Activated CD4-positive, alpha-beta memory T cell treated with anti-CD3 and anti-CD28 coated beads for 36 hours (primary cell): ENCODE results near the gene C1orf198. TPM values are rescaled to one million over a fixed set of nuclear protein-coding genes. Genes with fewer than 3 reads are reported as not detected.
A peak's percentile ranks its signal among the peaks of the same experiment; 100 is the strongest.

Source experiments
- CTCF ChIA-PET: fragments of 350-600 bp; sonication (Branson Sonifier 250); formaldehyde crosslinking; loops from one replicate; lab custom pipeline; 2021; ENCODE audit warnings: antibody characterized with exemption, inconsistent platforms; lab: Charles Lee
- POLR2A ChIA-PET: fragments of 350-600 bp; sonication (Branson Sonifier 250); formaldehyde crosslinking; loops from one replicate; lab custom pipeline; 2021; ENCODE audit warnings: antibody characterized with exemption; lab: Charles Lee
- DNase-seq: peaks from one replicate; pipeline ENCODE4 v3.0.0-alpha.2; 2020
- H3K27ac Mint-ChIP-seq: one replicate; pipeline ENCODE4 v1.8.0; 2021; ENCODE audit warnings: mixed read lengths
- H3K27me3 Mint-ChIP-seq: one replicate; pipeline ENCODE4 v1.8.0; 2021; ENCODE audit warnings: mixed read lengths
- H3K36me3 Mint-ChIP-seq: one replicate; pipeline ENCODE4 v1.8.0; 2021; ENCODE audit warnings: mixed read lengths
- H3K4me1 Mint-ChIP-seq: one replicate; pipeline ENCODE4 v1.8.0; 2021; ENCODE audit warnings: low read depth, mixed read lengths
- H3K4me3 Mint-ChIP-seq: one replicate; pipeline ENCODE4 v1.8.0; 2021; ENCODE audit warnings: mild to moderate bottlenecking, mixed read lengths
- H3K9me3 Mint-ChIP-seq: one replicate; pipeline ENCODE4 v1.8.0; 2021; ENCODE audit warnings: mixed read lengths
- intact Hi-C: fragments of 100-400 bp; cut with micrococcal nuclease; formaldehyde crosslinking; loops from one replicate; pipeline ENCODE4 v1.15.1; 2023
- total RNA-seq, 2 experiments: library from RNA; stranded (reverse); gene quantifications; one replicate each; pipeline ENCODE4 v1.2.3, GENCODE V29; 2021

The C1orf198 gene
- total RNA-seq, 2 experiments from 2014 or later, result 6.4 to 7.2 TPM

GRCh38 chr1:230883967-230884366 lies 15.6 kb upstream of the C1orf198 start:
- Mint-ChIP-seq H3K4me3 (no peak overlapping the region), H3K27ac (no peak overlapping the region), H3K36me3 (no peaks in the 10 kb centered on the region), H3K27me3 (peaks cover 37% of the 10 kb centered on the region), H3K4me1 (no peaks in the 10 kb centered on the region), H3K9me3 (peaks cover 7% of the 10 kb centered on the region)
- intact Hi-C loops, result no loop called here
- POLR2A ChIA-PET, result no interaction called here
- CTCF ChIA-PET, result no interaction called here
- DNase-seq, result no peak

DNA sequence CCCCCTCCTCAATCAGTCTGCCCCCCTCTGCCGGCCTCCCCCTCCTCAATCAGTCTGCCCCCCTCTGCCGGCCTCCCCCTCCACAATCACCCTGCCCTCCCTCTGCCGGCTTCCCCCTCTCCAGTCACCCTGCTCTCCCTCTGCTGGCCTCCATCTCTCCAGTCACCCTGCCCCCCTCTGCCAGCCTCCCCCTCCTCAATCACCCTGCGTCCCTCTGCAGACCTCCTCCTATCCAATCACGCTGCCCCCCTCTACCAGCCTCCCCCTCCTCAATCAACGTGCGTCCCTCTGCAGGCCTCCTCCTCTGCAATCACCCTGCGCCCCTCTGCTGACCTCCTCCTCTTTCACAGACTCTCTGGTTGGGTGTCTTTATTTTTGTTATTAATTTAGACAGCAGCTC lies 11.5 kb upstream of the C1orf198 start:
- no peak for DNase-seq
- H3K36me3 Mint-ChIP-seq, result no peaks in the 10 kb centered on the region
- POLR2A ChIA-PET, result no interaction called here
- H3K27ac Mint-ChIP-seq, result no peak overlapping the region
- CTCF ChIA-PET, result no interaction called here
- H3K9me3 Mint-ChIP-seq, result peaks cover 5% of the 10 kb centered on the region
- H3K4me1 Mint-ChIP-seq, result no peaks in the 10 kb centered on the region
- intact Hi-C loops, result no loop called here
- H3K27me3 Mint-ChIP-seq, result peaks cover 49% of the 10 kb centered on the region
- no peak overlapping the region for H3K4me3 Mint-ChIP-seq

- no peak for DNase-seq
- intact Hi-C loops, result no loop called here
- Mint-ChIP-seq H3K4me1 (no peaks in the 10 kb centered on the region), H3K4me3 (no peak overlapping the region), H3K27ac (no peak overlapping the region), H3K9me3 (no peaks in the 10 kb centered on the region), H3K27me3 (peaks cover 49% of the 10 kb centered on the region), H3K36me3 (no peaks in the 10 kb centered on the region)
- POLR2A ChIA-PET, result no interaction called here
- CTCF ChIA-PET, result no interaction called here
These were observed 10.3 kb upstream of the C1orf198 start for GRCh38 chr1:230878591-230878990.

- no peaks in the 10 kb centered on the region for H3K4me1 Mint-ChIP-seq
- no peak for DNase-seq
- H3K4me3 Mint-ChIP-seq, result no peak overlapping the region
- H3K27ac Mint-ChIP-seq, result no peak overlapping the region
- no peaks in the 10 kb centered on the region for H3K36me3 Mint-ChIP-seq
- ChIA-PET CTCF (no interaction called here), POLR2A (no interaction called here)
- intact Hi-C loops, result no loop called here
- peaks cover 48% of the 10 kb centered on the region for H3K27me3 Mint-ChIP-seq
- H3K9me3 Mint-ChIP-seq, result no peaks in the 10 kb centered on the region
These were observed 9.7 kb upstream of the C1orf198 start for GRCh38 chr1:230877924-230878590.

DNA sequence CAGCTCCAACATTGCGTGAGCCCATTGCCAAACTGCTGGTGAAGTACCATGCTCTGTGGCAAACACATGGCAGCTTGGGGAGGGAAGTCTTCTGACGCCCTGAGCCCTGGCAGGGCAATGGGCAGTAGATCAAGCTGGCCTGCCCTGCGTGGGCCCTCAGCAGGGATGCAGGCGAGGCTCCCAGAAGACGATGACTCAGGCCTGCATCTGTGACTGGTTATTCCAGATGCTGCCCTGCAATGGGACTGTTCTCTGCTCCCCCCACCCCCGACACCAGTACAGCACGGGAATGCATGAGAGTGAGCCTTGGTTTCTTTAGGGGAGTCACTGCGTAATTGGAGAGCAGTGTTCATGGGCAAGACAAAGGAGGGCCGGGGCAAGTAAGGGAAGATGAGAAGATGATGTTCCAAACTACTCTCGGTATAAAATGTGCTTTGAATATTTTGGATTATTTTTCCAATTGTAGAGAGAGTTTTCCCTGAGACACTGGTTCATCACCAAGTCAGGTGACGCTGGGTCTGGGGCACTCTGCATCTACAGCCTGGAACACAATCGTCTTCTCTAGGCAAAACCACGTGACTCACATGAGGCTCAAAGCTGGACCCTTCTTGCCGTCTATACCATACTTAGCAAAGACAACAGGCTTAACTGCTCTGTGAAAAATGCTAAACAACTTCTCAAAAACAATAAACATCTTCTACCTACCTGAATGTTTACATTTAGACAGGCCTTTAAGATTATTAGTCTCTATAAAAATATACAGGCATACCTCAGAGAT lies 9.0 kb upstream of the C1orf198 start:
- Mint-ChIP-seq H3K27me3 (peaks cover 44% of the 10 kb centered on the region), H3K4me1 (no peaks in the 10 kb centered on the region), H3K27ac (no peak overlapping the region), H3K9me3 (no peaks in the 10 kb centered on the region), H3K4me3 (no peak overlapping the region), H3K36me3 (no peaks in the 10 kb centered on the region)
- ChIA-PET CTCF (no interaction called here), POLR2A (no interaction called here)
- intact Hi-C loops, result no loop called here
- no peak for DNase-seq

DNA sequence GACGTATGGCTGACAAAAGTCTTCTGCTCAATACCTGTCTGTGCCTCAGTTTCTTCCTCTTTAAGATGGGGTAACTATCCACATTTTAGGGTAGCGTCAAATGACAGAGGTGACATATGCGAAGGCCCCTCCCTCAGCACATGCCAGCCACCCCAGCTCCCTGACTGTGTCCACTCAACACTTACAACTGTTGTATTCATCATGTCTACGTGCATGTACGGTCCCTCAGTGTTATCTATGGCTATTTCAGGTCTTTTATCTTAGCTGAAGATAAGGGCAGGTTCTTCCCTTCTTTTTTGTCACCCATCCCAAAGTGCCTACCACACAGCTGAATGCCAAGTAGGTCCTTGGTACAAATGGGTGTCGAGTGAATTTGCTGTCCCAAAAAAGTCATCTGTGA lies 8.3 kb upstream of the C1orf198 start:
- CTCF ChIA-PET, result no interaction called here

DNA sequence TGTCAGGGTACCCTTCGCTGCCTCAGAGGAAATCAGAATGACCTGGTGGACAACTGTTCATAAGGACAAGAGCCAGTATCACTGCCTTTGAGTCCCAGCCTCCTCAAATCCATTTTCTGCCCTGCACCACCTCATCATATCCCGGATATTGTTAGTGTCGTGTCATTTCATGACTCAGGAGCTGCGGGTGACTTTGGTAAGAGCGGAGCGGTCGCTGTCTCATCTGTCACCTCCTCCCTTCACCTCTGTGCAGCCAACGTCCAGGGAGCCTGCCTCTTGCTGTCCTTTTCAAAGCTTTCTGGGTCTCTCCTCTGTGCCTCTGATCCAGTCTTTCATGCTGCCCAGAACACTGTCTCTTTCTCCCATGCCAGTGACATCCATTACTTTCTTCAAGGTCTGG lies 7.0 kb upstream of the C1orf198 start:
- Mint-ChIP-seq H3K27ac (no peak overlapping the region), H3K4me1 (no peaks in the 10 kb centered on the region), H3K36me3 (no peaks in the 10 kb centered on the region), H3K4me3 (no peak overlapping the region), H3K27me3 (peaks cover 40% of the 10 kb centered on the region), H3K9me3 (no peaks in the 10 kb centered on the region)
- POLR2A ChIA-PET, result no interaction called here
- CTCF ChIA-PET, result no interaction called here
- intact Hi-C loops, result no loop called here
- no peak for DNase-seq

More for the DNA sequence above, 8.3 kb upstream of the C1orf198 start:
- POLR2A ChIA-PET, result no interaction called here
- Mint-ChIP-seq H3K4me3 (no peak overlapping the region), H3K9me3 (no peaks in the 10 kb centered on the region), H3K27me3 (peaks cover 45% of the 10 kb centered on the region), H3K4me1 (no peaks in the 10 kb centered on the region), H3K36me3 (no peaks in the 10 kb centered on the region), H3K27ac (no peak overlapping the region)
- intact Hi-C loops, result no loop called here
- DNase-seq, result no peak

DNA sequence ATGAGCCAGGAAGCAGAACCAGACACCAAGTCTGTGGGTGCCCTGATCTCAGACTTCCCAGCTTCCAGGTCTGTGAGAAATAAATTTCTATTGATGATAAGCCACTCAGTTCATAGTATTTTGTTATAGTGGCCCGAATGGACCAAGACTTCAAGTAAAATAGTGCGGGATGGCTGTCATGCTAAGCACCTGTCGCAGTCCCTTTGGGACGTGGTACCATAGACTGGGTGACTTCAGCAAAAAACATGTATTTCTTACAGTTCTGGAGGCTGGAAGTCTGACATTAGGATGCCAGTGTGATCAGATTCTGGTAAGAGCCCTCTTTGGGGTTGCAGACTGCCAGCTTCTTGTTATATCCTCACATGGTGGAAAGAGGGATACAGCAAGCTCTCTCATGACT lies 2.6 kb upstream of the C1orf198 start:
- H3K27ac Mint-ChIP-seq, result no peak overlapping the region
- intact Hi-C loops, result no loop called here
- no peak overlapping the region for H3K4me3 Mint-ChIP-seq
- H3K27me3 Mint-ChIP-seq, result peaks cover 30% of the 10 kb centered on the region
- ChIA-PET CTCF (no interaction called here), POLR2A (no interaction called here)
- peaks cover 21% of the 10 kb centered on the region for H3K4me1 Mint-ChIP-seq
- no peaks in the 10 kb centered on the region for H3K9me3 Mint-ChIP-seq
- no peaks in the 10 kb centered on the region for H3K36me3 Mint-ChIP-seq
- DNase-seq, result no peak

GRCh38 chr1:230869500-230869899 lies 1.2 kb upstream of the C1orf198 start:
- Mint-ChIP-seq H3K27ac (no peak overlapping the region), H3K27me3 (peaks cover 24% of the 10 kb centered on the region), H3K4me1 (peaks cover 21% of the 10 kb centered on the region), H3K4me3 (peak overlapping the region; percentile 41), H3K36me3 (no peaks in the 10 kb centered on the region), H3K9me3 (no peaks in the 10 kb centered on the region)
- ChIA-PET CTCF (no interaction called here), POLR2A (no interaction called here)
- intact Hi-C loops, result loop anchor here (5.0 kb wide), 1 partner anchor 108 kb away; the partner anchor contains the start of genes ARV1 and TTC13
- DNase-seq, result no peak

DNA sequence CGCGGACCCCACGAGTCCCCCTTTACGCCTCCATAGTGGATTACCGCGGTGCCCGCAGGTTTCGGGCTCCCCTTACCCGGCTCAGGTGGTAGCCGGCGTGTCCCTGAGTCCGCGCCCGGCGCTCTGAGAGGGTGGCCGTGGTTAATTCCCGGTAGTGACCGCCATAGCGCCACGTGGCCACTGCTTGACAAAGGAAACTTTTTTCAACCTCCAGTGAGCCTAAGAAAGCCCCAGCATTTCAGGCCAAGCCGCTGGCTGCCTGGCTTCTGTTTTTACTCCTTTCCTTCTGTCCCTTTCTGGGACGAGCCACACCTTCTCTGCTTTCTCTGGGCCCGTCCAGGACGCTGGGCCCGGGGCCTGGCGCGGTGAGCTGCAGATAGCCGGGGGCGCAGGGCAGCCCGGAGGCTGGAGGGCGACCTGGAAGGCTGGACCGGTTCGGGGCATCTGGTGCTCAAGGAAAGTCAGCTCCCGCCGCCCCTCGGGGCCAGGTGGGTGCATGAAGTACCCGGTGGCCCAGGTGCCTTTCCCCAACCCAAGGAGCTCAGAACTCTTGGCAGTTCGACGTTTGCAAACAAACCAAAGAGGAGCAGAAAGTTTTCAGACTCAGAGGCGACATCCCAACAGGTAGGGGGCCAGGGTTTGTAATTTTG lies 540 bp upstream of the C1orf198 start:
- H3K4me1 Mint-ChIP-seq, result peaks cover 21% of the 10 kb centered on the region
- no peaks in the 10 kb centered on the region for H3K9me3 Mint-ChIP-seq
- ChIA-PET POLR2A (no interaction called here), CTCF (no interaction called here)
- intact Hi-C loops, result loop anchor here (5.0 kb wide), 1 partner anchor 108 kb away; the partner anchor contains the start of genes ARV1 and TTC13
- peak overlapping the region; percentile 75 for H3K4me3 Mint-ChIP-seq
- peaks cover 24% of the 10 kb centered on the region for H3K27me3 Mint-ChIP-seq
- DNase-seq, result peak; percentile 55
- H3K36me3 Mint-ChIP-seq, result no peaks in the 10 kb centered on the region
- no peak overlapping the region for H3K27ac Mint-ChIP-seq

DNA sequence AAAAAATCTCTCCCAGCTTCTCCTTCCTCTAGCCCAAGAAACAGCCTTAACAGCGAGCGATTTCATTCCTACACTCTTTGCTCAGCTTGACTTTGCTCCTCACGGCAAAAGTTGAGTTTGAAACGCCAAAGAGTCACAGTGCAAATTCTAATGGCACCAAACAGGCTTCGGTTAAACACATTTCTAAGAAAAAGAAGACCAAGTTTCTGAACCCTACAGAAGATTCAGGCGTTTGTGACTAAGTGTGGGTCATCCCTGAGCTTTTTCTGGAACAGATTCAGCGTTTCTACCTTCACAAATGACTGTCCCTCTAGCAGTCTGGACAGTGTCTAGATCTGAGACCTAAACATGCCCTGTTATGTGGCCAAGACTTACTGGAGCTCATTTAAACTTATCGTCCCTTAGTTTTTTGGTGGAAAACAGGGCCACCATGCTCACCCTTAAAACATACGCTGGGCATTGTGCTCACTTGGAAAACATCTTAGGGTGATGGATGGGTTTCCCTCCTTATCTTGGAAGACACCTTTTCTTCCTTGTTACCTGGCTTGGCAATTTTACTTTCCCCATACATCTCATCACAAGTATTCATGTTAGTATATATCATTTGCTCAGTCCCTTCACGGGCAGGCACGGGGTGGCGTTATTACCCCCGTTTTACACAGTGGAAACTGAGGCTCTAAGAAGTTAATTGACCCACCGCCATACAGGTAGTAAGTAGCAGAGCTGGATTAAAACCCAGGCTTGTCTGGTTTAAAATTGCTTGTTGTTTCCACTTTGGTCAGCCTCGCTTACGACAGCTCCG lies 1.0 kb downstream of the C1orf198 start:
- peaks cover 33% of the 10 kb centered on the region for H3K4me1 Mint-ChIP-seq
- H3K27me3 Mint-ChIP-seq, result peaks cover 24% of the 10 kb centered on the region
- DNase-seq, result peak; percentile 11
- CTCF ChIA-PET, result interaction anchor here (1.1 kb wide), 1 partner anchor 225 kb away, joined by 3 read pairs; no protein-coding TSS in a partner anchor
- H3K36me3 Mint-ChIP-seq, result no peaks in the 10 kb centered on the region
- H3K27ac Mint-ChIP-seq, result no peak overlapping the region
- no peaks in the 10 kb centered on the region for H3K9me3 Mint-ChIP-seq
- POLR2A ChIA-PET, result no interaction called here
- H3K4me3 Mint-ChIP-seq, result peak overlapping the region; percentile 82
- intact Hi-C loops, result loop anchor here (2.0 to 5.0 kb wide), 2 partner anchors 110 to 225 kb away; partner anchors contain the start of genes ARV1, COG2 and TTC13
